Measurements from ENCODE around the gene CCDC73. TPM values are rescaled to one million over a fixed set of nuclear protein-coding genes. Genes with fewer than 3 reads are reported as not detected.

CCDC73 gene
- total RNA-seq, 1 donor from 2014 or later = not detected

DNA sequence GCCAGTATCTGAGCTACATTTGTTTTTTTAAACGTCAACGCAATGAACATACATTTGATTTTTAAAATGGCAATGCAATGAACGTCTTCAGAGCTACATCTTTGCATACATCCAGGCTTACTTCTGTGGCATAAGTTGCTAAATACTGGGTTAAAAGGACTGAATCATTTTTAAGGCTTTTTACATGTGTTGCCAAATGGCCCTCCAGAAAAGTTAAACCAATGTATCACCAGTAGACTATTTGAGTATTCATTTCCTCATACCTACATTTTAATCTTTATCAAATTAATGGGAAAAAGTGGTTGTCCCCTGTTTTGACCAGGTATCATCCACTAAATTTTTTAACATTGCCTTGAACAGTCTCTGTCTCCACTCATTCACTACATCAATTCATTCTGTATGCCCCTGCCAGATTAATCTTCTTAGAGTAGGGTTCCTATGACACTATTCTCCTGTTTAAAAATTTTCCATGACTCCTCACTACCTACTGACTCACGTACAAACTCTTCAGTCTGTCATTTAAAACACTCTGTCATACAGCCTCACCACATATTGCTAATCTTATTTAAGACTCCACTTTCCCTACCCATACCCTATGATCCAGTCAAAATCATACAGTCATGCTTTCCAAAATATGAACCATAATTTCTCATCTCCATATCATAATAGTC, 22.9 kb upstream of the CCDC73 start:
- no peak overlapping the region for H3K4me3 Mint-ChIP-seq (ENCODE audit: unreplicated experiment)
- no peaks in the 10 kb centered on the region for H3K36me3 Mint-ChIP-seq (ENCODE audit: unreplicated experiment)
- TF ChIP-seq, protein P1, sequence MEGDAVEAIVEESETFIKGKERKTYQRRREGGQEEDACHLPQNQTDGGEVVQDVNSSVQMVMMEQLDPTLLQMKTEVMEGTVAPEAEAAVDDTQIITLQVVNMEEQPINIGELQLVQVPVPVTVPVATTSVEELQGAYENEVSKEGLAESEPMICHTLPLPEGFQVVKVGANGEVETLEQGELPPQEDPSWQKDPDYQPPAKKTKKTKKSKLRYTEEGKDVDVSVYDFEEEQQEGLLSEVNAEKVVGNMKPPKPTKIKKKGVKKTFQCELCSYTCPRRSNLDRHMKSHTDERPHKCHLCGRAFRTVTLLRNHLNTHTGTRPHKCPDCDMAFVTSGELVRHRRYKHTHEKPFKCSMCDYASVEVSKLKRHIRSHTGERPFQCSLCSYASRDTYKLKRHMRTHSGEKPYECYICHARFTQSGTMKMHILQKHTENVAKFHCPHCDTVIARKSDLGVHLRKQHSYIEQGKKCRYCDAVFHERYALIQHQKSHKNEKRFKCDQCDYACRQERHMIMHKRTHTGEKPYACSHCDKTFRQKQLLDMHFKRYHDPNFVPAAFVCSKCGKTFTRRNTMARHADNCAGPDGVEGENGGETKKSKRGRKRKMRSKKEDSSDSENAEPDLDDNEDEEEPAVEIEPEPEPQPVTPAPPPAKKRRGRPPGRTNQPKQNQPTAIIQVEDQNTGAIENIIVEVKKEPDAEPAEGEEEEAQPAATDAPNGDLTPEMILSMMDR (IDR thresholded peaks at IDR 0.05; ENCODE audit: partially characterized antibody, unreplicated experiment) = no peak
- no peaks in the 10 kb centered on the region for H3K4me1 Mint-ChIP-seq (ENCODE audit: low read depth, unreplicated experiment)
- H3K27ac Mint-ChIP-seq (ENCODE audit: unreplicated experiment) = no peak overlapping the region
- H3K9me3 Mint-ChIP-seq (ENCODE audit: unreplicated experiment) = no peaks in the 10 kb centered on the region
- peaks cover 2% of the 10 kb centered on the region for H3K27me3 Mint-ChIP-seq (ENCODE audit: unreplicated experiment)
- no peak for DNase-seq

GRCh38 chr11:32809313-32809712, 14.9 kb upstream of the CCDC73 start:
- Mint-ChIP-seq H3K4me1 (ENCODE audit: low read depth, unreplicated experiment) (no peaks in the 10 kb centered on the region), H3K4me3 (ENCODE audit: unreplicated experiment) (no peak overlapping the region), H3K27me3 (ENCODE audit: unreplicated experiment) (peaks cover 2% of the 10 kb centered on the region), H3K36me3 (ENCODE audit: unreplicated experiment) (no peaks in the 10 kb centered on the region), H3K27ac (ENCODE audit: unreplicated experiment) (no peak overlapping the region), H3K9me3 (ENCODE audit: unreplicated experiment) (no peaks in the 10 kb centered on the region)
- TF ChIP-seq, protein P1 (IDR thresholded peaks at IDR 0.05; ENCODE audit: partially characterized antibody, unreplicated experiment) = peak; percentile 84
- peak; percentile 80 for DNase-seq

GRCh38 chr11:32796425-32796824, 2.0 kb upstream of the CCDC73 start:
- no peaks in the 10 kb centered on the region for H3K9me3 Mint-ChIP-seq (ENCODE audit: unreplicated experiment)
- H3K4me1 Mint-ChIP-seq (ENCODE audit: low read depth, unreplicated experiment) = no peaks in the 10 kb centered on the region
- no peak overlapping the region for H3K4me3 Mint-ChIP-seq (ENCODE audit: unreplicated experiment)
- TF ChIP-seq, protein P1 (IDR thresholded peaks at IDR 0.05; ENCODE audit: partially characterized antibody, unreplicated experiment) = no peak
- no peaks in the 10 kb centered on the region for H3K36me3 Mint-ChIP-seq (ENCODE audit: unreplicated experiment)
- H3K27me3 Mint-ChIP-seq (ENCODE audit: unreplicated experiment) = peaks cover 1% of the 10 kb centered on the region
- no peak for DNase-seq
- no peak overlapping the region for H3K27ac Mint-ChIP-seq (ENCODE audit: unreplicated experiment)

GRCh38 chr11:32792948-32793475, 1.4 kb downstream of the CCDC73 start:
- DNase-seq = peak; percentile 71
- Mint-ChIP-seq H3K4me3 (ENCODE audit: unreplicated experiment) (no peak overlapping the region), H3K4me1 (ENCODE audit: low read depth, unreplicated experiment) (no peaks in the 10 kb centered on the region), H3K27me3 (ENCODE audit: unreplicated experiment) (peaks cover 1% of the 10 kb centered on the region), H3K9me3 (ENCODE audit: unreplicated experiment) (no peaks in the 10 kb centered on the region), H3K36me3 (ENCODE audit: unreplicated experiment) (no peaks in the 10 kb centered on the region), H3K27ac (ENCODE audit: unreplicated experiment) (no peak overlapping the region)
- TF ChIP-seq, protein P1 (IDR thresholded peaks at IDR 0.05; ENCODE audit: partially characterized antibody, unreplicated experiment) = peak; percentile 88
